PC-9 (cell line): ENCODE data around the gene ALDH4A1. TPM values are rescaled to one million over a fixed set of nuclear protein-coding genes. Genes with fewer than 3 reads are reported as not detected.

Experiments
- BruUV-seq: library from RNA; stranded (reverse); fragments of 400-500 nt; replicated peaks from 2 replicates; lab custom pipeline; 2021; lab: Mats Ljungman, UMichigan
- CTCF ChIA-PET: fragments of 300-600 bp; sonication (Branson Sonifier 250); formaldehyde crosslinking; loops from one replicate; lab custom pipeline; 2022; ENCODE audit warnings: antibody characterized with exemption; lab: Charles Lee
- POLR2A ChIA-PET: fragments of 300-600 bp; sonication (Branson Sonifier 250); formaldehyde crosslinking; loops from one replicate; lab custom pipeline; 2022; ENCODE audit warnings: antibody characterized with exemption; ENCODE audit not compliant: unreplicated experiment; lab: Charles Lee
- DNase-seq, 2 experiments: peaks; one replicate each; pipeline versions ENCODE4 v3.0.0 to v3.0.0-alpha.2; 2015 to 2022; ENCODE audit warnings: mixed read lengths in 1 of 2
- H2AFZ ChIP-seq: fragments of 200-600 bp; sonication (generic); 2 replicates; pipeline ENCODE4 v1.8.1; 2017; ENCODE audit warnings: antibody characterized with exemption
- H3F3A ChIP-seq: fragments of 200-600 bp; sonication (generic); 2 replicates; pipeline ENCODE4 v1.8.1; 2017; ENCODE audit warnings: antibody characterized with exemption, mild to moderate bottlenecking, low read depth; ENCODE audit not compliant: insufficient read depth
- H3K27ac ChIP-seq: fragments of 200-600 bp; sonication (generic); 2 replicates; pipeline ENCODE4 v1.6.1; 2016; ENCODE audit warnings: mixed run types
- H3K27me3 ChIP-seq: fragments of 200-600 bp; sonication (generic); 2 replicates; pipeline ENCODE4 v1.6.1; 2016; ENCODE audit warnings: low read depth, mixed run types; ENCODE audit not compliant: insufficient read depth
- H3K36me3 ChIP-seq: fragments of 200-600 bp; sonication (generic); 2 replicates; pipeline ENCODE4 v1.6.1; 2016; ENCODE audit warnings: low read depth, mixed run types
- H3K4me1 ChIP-seq: fragments of 200-600 bp; sonication (generic); replicated peaks from 2 replicates; pipeline ENCODE4 v1.6.1; 2016; ENCODE audit warnings: mixed run types; ENCODE audit not compliant: insufficient read depth
- H3K4me2 ChIP-seq: fragments of 200-600 bp; sonication (generic); 2 replicates; pipeline ENCODE4 v1.6.1; 2017; ENCODE audit warnings: mixed run types
- H3K4me3 ChIP-seq: fragments of 200-600 bp; sonication (generic); 2 replicates; pipeline ENCODE4 v1.6.1; 2016; ENCODE audit warnings: mixed run types
- H3K79me2 ChIP-seq: fragments of 200-600 bp; sonication (generic); 2 replicates; pipeline ENCODE4 v1.6.1; 2017; ENCODE audit warnings: low read depth, mixed run types
- H3K9me2 ChIP-seq: fragments of 200-600 bp; sonication (generic); 2 replicates; pipeline ENCODE4 v1.8.1; 2017; ENCODE audit warnings: mild to moderate bottlenecking; ENCODE audit not compliant: insufficient read depth
- H3K9me3 ChIP-seq: fragments of 200-600 bp; sonication (generic); 2 replicates; pipeline ENCODE4 v1.8.1; 2016; ENCODE audit warnings: low read depth; ENCODE audit not compliant: insufficient read depth
- H4K20me1 ChIP-seq: fragments of 200-600 bp; sonication (generic); 2 replicates; pipeline ENCODE4 v1.8.1; 2017; ENCODE audit not compliant: insufficient read depth
- EZH2 ChIP-seq: fragments of 200-600 bp; sonication (generic); IDR thresholded peaks from 2 replicates; pipeline ENCODE4 v1.8.0; 2017; ENCODE audit warnings: antibody characterized with exemption, low read depth
- intact Hi-C: fragments of 100-400 bp; cut with micrococcal nuclease; formaldehyde crosslinking; loops from one replicate; pipeline ENCODE4 v1.10.0; 2022; ENCODE audit not compliant: unreplicated experiment
- total RNA-seq: library from RNA; stranded (reverse); gene quantifications from 2 replicates; pipeline ENCODE4 v1.2.3, GENCODE V29; 2021
- TF ChIP-seq, protein P1 (sequence below): fragments of 200-600 bp; sonication (generic); conservative IDR thresholded peaks from 2 replicates; pipeline ENCODE4 v1.6.1; 2017; ENCODE audit warnings: mixed run types, antibody characterized with exemption, mild to moderate bottlenecking, moderate library complexity

The ALDH4A1 gene
- total RNA-seq, 1 experiment from 2014 or later: 15.0 TPM

- Histone ChIP-seq H2AFZ (no peak overlapping the region), H3K9me3 (no peaks in the 10 kb centered on the region), H3K4me2 (peak overlapping the region; percentile 79), H3K4me1 (peaks cover 30% of the 10 kb centered on the region), H3F3A (peaks cover 7% of the 10 kb centered on the region; the same call in 1 of the 2 replicates), H3K79me2 (peaks cover 10% of the 10 kb centered on the region), H3K27me3 (no peaks in the 10 kb centered on the region), H3K4me3 (peak overlapping the region; percentile 27; the same call in 1 of the 2 replicates), H3K27ac (peak overlapping the region; percentile 66), H3K9me2 (no peaks in the 10 kb centered on the region), H4K20me1 (no peaks in the 10 kb centered on the region), H3K36me3 (no peaks in the 10 kb centered on the region)
- DNase-seq: peak; percentile 21 to 47
- intact Hi-C loops: no loop called here
- TF ChIP-seq, protein P1, sequence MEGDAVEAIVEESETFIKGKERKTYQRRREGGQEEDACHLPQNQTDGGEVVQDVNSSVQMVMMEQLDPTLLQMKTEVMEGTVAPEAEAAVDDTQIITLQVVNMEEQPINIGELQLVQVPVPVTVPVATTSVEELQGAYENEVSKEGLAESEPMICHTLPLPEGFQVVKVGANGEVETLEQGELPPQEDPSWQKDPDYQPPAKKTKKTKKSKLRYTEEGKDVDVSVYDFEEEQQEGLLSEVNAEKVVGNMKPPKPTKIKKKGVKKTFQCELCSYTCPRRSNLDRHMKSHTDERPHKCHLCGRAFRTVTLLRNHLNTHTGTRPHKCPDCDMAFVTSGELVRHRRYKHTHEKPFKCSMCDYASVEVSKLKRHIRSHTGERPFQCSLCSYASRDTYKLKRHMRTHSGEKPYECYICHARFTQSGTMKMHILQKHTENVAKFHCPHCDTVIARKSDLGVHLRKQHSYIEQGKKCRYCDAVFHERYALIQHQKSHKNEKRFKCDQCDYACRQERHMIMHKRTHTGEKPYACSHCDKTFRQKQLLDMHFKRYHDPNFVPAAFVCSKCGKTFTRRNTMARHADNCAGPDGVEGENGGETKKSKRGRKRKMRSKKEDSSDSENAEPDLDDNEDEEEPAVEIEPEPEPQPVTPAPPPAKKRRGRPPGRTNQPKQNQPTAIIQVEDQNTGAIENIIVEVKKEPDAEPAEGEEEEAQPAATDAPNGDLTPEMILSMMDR: no peak
- no peak for TF ChIP-seq EZH2
- BruUV-seq: no TSS peak
- CTCF ChIA-PET: interaction anchor here (0.6 to 1.1 kb wide), 3 partner anchors 9 to 188 kb away, joined by 3 to 4 read pairs (median 3); no protein-coding TSS in a partner anchor
- POLR2A ChIA-PET: no interaction called here
Observed at GRCh38 chr1:18922319-18922726, 20.0 kb upstream of the ALDH4A1 start.

DNA sequence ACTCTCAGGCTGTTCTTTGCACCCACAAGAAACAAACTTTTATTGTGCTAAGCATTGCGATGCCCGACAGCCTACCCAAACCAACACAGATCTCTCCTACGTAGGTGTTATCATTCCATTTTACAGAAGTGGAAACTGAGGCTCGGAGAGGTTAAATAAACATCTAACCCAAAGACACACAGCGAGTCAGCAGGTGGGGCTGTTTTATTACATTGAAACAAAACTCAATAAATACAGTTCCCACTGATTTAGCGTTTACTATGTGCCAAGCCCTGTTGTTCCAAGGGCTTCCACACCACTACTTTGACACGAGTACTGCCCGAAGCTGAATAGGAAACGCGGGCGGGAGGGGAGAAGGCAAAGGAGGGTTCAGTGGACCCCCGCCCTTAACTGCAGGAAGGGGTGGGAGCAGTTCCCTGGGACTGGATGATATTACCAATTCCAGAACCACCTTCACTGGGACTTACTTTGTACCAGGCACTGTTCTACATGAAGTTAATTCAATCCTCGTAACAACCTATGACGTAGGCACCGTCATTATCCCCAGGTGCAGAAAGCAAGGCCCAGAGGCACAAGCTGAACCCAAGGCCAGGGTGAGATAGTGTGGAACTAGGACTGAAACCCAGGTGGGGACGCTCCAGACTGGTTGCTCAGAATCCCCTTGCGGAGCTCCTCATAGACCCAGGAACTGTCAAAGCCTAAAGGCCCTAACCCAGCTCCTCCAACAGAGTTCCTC, 19.3 kb upstream of the ALDH4A1 start:
- H3K36me3 ChIP-seq: no peaks in the 10 kb centered on the region
- TF ChIP-seq EZH2: no peak
- TF ChIP-seq, protein P1: 0 out of 2 replicates have a peak, but pooled peaks have one; percentile 15
- peak overlapping the region; percentile 79 for H3K4me2 ChIP-seq
- H3K79me2 ChIP-seq: peaks cover 10% of the 10 kb centered on the region
- no peak for DNase-seq
- no peaks in the 10 kb centered on the region for H3K9me3 ChIP-seq
- intact Hi-C loops: no loop called here
- peaks cover 24% of the 10 kb centered on the region for H3K4me1 ChIP-seq
- no peak overlapping the region for H3K4me3 ChIP-seq
- H3K9me2 ChIP-seq: no peaks in the 10 kb centered on the region
- ChIA-PET POLR2A (interaction anchor here (0.6 kb wide), 1 partner anchor 22 kb away, joined by 5 read pairs; no protein-coding TSS in a partner anchor), CTCF (interaction anchor here (0.6 to 1.1 kb wide), 3 partner anchors 9 to 189 kb away, joined by 3 to 4 read pairs (median 3); no protein-coding TSS in a partner anchor)
- peak overlapping the region; percentile 66; the same call in 1 of the 2 replicates for H3K27ac ChIP-seq
- no peak overlapping the region for H2AFZ ChIP-seq
- peaks cover under 1% of the 10 kb centered on the region; the same call in 1 of the 2 replicates for H3F3A ChIP-seq
- H4K20me1 ChIP-seq: no peaks in the 10 kb centered on the region
- no TSS peak for BruUV-seq
- H3K27me3 ChIP-seq: no peaks in the 10 kb centered on the region

DNA sequence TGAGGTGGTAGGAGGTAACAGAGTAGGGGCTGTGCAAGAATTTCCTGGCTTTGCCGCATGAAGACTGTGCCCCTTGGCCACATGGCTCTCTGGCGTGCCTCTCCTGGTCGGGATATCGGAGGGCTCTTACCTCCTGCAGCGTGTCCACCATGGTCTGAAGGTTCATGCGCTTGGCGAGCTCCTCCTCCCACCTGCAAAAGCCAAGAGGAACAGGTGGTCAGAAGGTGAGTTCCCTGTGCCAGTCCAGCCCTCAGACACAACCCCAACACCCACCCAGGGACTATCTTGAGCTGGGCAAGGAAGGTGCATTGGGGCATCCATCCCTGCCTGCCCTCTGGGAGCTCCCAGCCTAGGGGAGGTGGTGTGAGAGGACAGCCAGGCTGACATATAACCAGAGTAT, 18.6 kb upstream of the ALDH4A1 start:
- TF ChIP-seq, protein P1: no peak
- TF ChIP-seq EZH2: no peak
- DNase-seq: no peak
- ChIA-PET POLR2A (no interaction called here), CTCF (no interaction called here)
- Histone ChIP-seq H3K27ac (no peak overlapping the region), H2AFZ (no peak overlapping the region), H3K9me2 (no peaks in the 10 kb centered on the region), H3K4me1 (peaks cover 24% of the 10 kb centered on the region), H3K27me3 (no peaks in the 10 kb centered on the region), H3K4me2 (no peak overlapping the region), H3K36me3 (no peaks in the 10 kb centered on the region), H4K20me1 (no peaks in the 10 kb centered on the region), H3K9me3 (no peaks in the 10 kb centered on the region), H3K4me3 (no peak overlapping the region), H3F3A (no peaks in the 10 kb centered on the region), H3K79me2 (peaks cover 10% of the 10 kb centered on the region)
- intact Hi-C loops: no loop called here
- BruUV-seq: no TSS peak
